GM18517 (cell line): ENCODE results near the gene CDC42SE2.
"Not testable (repeated sequence)": the region's sequence is repeated elsewhere in the genome, so short reads cannot be mapped to it uniquely, and the experiment has no call there.

ENCODE experiments used
- ATAC-seq: cut with Tn5 transposase; IDR thresholded peaks from one replicate; pipeline ENCODE4 v1.9.1; 2021; ENCODE audit warnings: mild to moderate bottlenecking, moderate library complexity; ENCODE audit not compliant: unreplicated experiment

CDC42SE2 gene

GRCh38 chr5:131386779-131387178, 122.9 kb downstream of the CDC42SE2 start:
- no peak for ATAC-seq

- no peak for ATAC-seq
Measured at GRCh38 chr5:131387255-131387654, 123.4 kb downstream of the CDC42SE2 start.

- peak; percentile 44 for ATAC-seq
Measured at GRCh38 chr5:131389096-131389868, 125.4 kb downstream of the CDC42SE2 start.

GRCh38 chr5:131389869-131390265, 126.0 kb downstream of the CDC42SE2 start:
- no peak for ATAC-seq

GRCh38 chr5:131392466-131393095, 128.7 kb downstream of the CDC42SE2 start:
- ATAC-seq = no peak

- no peak for ATAC-seq
Measured at GRCh38 chr5:131393498-131393968, 129.7 kb downstream of the CDC42SE2 start.

GRCh38 chr5:131394128-131394527, 130.3 kb downstream of the CDC42SE2 start:
- peak; percentile 63 for ATAC-seq

- ATAC-seq = peak; percentile 94
Measured at GRCh38 chr5:131396015-131396414, 132.2 kb downstream of the CDC42SE2 start.

- ATAC-seq = no peak
Measured at GRCh38 chr5:131396630-131397273, 132.9 kb downstream of the CDC42SE2 start.

GRCh38 chr5:131399007-131399406, 135.2 kb downstream of the CDC42SE2 start:
- not testable (repeated sequence) for ATAC-seq

- ATAC-seq = no peak
Measured at GRCh38 chr5:131400585-131400984, 136.7 kb downstream of the CDC42SE2 start.

- no peak for ATAC-seq
Measured at GRCh38 chr5:131405674-131406073, 141.8 kb downstream of the CDC42SE2 start.

GRCh38 chr5:131406076-131406475, 142.2 kb downstream of the CDC42SE2 start:
- ATAC-seq = no peak

- no peak for ATAC-seq
Measured at GRCh38 chr5:131406975-131407638, 143.3 kb downstream of the CDC42SE2 start.

GRCh38 chr5:131413605-131414559, 150.0 kb downstream of the CDC42SE2 start:
- peak; percentile 47 for ATAC-seq

- ATAC-seq = peak; percentile 94
Measured at GRCh38 chr5:131416729-131417128, 152.9 kb downstream of the CDC42SE2 start.

- ATAC-seq = peak; percentile 50
Measured at GRCh38 chr5:131417240-131417869, 153.5 kb downstream of the CDC42SE2 start.

GRCh38 chr5:131418846-131419245, 155.0 kb downstream of the CDC42SE2 start:
- no peak for ATAC-seq

GRCh38 chr5:131419877-131420276, 156.0 kb downstream of the CDC42SE2 start:
- ATAC-seq = no peak

- ATAC-seq = no peak
Measured at GRCh38 chr5:131423056-131423455, 159.2 kb downstream of the CDC42SE2 start.
